Parathyroid adenoma (tissue), 2 donors: ENCODE data around the gene DPYSL5.

ENCODE experiments used
- H2AFZ ChIP-seq: fragments of 300-600 bp; sonication (generic); one replicate; pipeline ENCODE4 v1.7.0; 2017; ENCODE audit warnings: antibody characterized with exemption, mild to moderate bottlenecking
- H3K27ac ChIP-seq: fragments of 300-600 bp; sonication (generic); one replicate; pipeline ENCODE4 v1.7.0; 2017
- H3K27me3 ChIP-seq: fragments of 300-600 bp; sonication (generic); one replicate; pipeline ENCODE4 v1.7.0; 2017; ENCODE audit warnings: low read length; ENCODE audit not compliant: control insufficient read depth, insufficient read depth
- H3K36me3 ChIP-seq: fragments of 300-600 bp; sonication (generic); one replicate; pipeline ENCODE4 v1.7.0; 2017; ENCODE audit warnings: low read length; ENCODE audit not compliant: control insufficient read depth, insufficient read depth
- H3K4me1 ChIP-seq: fragments of 300-600 bp; sonication (generic); one replicate; pipeline ENCODE4 v1.7.0; 2017; ENCODE audit warnings: control low read depth
- H3K4me2 ChIP-seq: fragments of 300-600 bp; sonication (generic); one replicate; pipeline ENCODE4 v1.7.0; 2017; ENCODE audit warnings: low read length
- H3K4me3 ChIP-seq: fragments of 300-600 bp; sonication (generic); one replicate; pipeline ENCODE4 v1.7.0; 2017; ENCODE audit warnings: low read depth, low read length
- H3K79me2 ChIP-seq: fragments of 300-600 bp; sonication (generic); one replicate; pipeline ENCODE4 v1.7.0; 2017; ENCODE audit warnings: control low read depth
- H3K9ac ChIP-seq: fragments of 300-600 bp; sonication (generic); one replicate; pipeline ENCODE4 v1.7.0; 2017; ENCODE audit warnings: mild to moderate bottlenecking
- H3K9me3 ChIP-seq: fragments of 300-600 bp; sonication (generic); one replicate; pipeline ENCODE4 v1.7.0; 2017; ENCODE audit warnings: low read length; ENCODE audit not compliant: control insufficient read depth
- TF ChIP-seq, protein P1 (sequence below): fragments of 300-600 bp; sonication (generic); IDR thresholded peaks from one replicate; pipeline ENCODE4 v1.7.0; 2017; ENCODE audit warnings: antibody characterized with exemption, mild to moderate bottlenecking
- donor health status: primary hyperparathyroidism.

Gene DPYSL5

DNA sequence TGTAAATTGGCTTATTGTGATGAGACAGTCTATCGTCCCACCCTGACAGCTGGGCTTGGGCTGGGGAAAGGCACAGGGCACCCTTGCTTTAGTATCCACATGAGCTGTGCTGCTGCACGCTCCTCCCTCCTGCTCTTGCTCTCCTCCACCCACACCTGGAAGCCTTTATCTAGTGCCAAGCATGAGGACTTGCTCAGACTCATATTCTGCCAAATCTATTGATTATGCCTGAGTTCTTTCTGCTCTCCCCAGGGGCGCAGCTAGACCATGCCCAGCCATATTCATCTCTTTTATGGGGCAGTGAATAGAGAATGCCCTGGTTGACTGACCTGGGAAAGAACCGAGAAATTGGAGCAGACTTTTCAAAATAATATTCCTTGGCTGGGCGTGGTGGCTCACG is 29.0 kb upstream of the DPYSL5 start:
- Histone ChIP-seq H3K79me2 (no peaks in the 10 kb centered on the region), H3K4me1 (no peaks in the 10 kb centered on the region), H3K9ac (no peak overlapping the region), H3K4me3 (no peak overlapping the region), H3K27me3 (no peaks in the 10 kb centered on the region), H3K27ac (no peak overlapping the region), H3K36me3 (no peaks in the 10 kb centered on the region), H2AFZ (no peak overlapping the region), H3K4me2 (no peak overlapping the region), H3K9me3 (no peaks in the 10 kb centered on the region)
- TF ChIP-seq, protein P1, sequence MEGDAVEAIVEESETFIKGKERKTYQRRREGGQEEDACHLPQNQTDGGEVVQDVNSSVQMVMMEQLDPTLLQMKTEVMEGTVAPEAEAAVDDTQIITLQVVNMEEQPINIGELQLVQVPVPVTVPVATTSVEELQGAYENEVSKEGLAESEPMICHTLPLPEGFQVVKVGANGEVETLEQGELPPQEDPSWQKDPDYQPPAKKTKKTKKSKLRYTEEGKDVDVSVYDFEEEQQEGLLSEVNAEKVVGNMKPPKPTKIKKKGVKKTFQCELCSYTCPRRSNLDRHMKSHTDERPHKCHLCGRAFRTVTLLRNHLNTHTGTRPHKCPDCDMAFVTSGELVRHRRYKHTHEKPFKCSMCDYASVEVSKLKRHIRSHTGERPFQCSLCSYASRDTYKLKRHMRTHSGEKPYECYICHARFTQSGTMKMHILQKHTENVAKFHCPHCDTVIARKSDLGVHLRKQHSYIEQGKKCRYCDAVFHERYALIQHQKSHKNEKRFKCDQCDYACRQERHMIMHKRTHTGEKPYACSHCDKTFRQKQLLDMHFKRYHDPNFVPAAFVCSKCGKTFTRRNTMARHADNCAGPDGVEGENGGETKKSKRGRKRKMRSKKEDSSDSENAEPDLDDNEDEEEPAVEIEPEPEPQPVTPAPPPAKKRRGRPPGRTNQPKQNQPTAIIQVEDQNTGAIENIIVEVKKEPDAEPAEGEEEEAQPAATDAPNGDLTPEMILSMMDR, result no peak

DNA sequence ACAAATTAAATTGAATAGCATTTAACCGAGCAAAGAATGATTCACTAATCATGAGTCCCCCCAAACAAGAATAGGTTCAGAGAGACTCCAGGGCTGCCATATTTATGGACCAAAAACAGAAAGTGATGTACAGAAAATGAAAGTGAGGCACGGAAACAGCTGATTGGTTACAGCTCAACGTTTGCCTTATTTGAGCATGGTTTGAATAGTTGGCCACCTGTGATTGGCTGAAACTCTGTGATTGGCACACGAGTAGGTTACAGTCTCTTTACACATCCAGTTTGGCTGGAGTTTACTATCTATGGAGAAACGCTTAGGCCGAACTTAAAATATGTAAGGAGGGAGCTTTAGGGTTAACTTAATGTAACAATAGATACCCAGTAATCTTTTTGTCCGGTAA is 27.0 kb upstream of the DPYSL5 start:
- Histone ChIP-seq H3K4me2 (no peak overlapping the region), H3K9ac (no peak overlapping the region), H3K27me3 (no peaks in the 10 kb centered on the region), H3K4me1 (no peaks in the 10 kb centered on the region), H3K4me3 (no peak overlapping the region), H2AFZ (no peak overlapping the region), H3K36me3 (no peaks in the 10 kb centered on the region), H3K27ac (no peak overlapping the region), H3K79me2 (no peaks in the 10 kb centered on the region), H3K9me3 (no peaks in the 10 kb centered on the region)
- TF ChIP-seq, protein P1, result no peak

DNA sequence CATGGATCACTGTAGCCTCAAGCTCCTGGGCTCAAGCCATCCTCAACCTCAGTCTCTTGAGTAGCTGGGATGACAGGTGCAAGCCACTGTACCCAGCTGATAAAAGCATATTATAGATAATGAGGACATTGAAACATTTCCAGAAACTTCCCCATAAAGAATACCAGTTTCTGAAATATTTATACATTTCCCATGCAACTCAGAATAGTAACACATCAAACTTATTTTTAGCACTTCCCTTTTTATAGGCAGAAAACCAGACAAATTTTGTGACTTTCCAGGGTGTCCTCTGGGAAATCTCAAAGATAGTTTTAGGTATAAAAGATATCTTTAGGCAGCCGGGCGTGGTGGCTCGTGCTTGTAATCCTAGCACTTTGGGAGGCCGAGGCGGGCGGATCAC is 25.1 kb upstream of the DPYSL5 start:
- Histone ChIP-seq H3K27me3 (no peaks in the 10 kb centered on the region), H3K36me3 (no peaks in the 10 kb centered on the region), H3K4me2 (no peak overlapping the region), H3K9me3 (no peaks in the 10 kb centered on the region), H3K9ac (no peak overlapping the region), H3K4me3 (no peak overlapping the region), H3K27ac (no peak overlapping the region), H2AFZ (no peak overlapping the region), H3K79me2 (no peaks in the 10 kb centered on the region), H3K4me1 (no peaks in the 10 kb centered on the region)
- TF ChIP-seq, protein P1, result no peak

DNA sequence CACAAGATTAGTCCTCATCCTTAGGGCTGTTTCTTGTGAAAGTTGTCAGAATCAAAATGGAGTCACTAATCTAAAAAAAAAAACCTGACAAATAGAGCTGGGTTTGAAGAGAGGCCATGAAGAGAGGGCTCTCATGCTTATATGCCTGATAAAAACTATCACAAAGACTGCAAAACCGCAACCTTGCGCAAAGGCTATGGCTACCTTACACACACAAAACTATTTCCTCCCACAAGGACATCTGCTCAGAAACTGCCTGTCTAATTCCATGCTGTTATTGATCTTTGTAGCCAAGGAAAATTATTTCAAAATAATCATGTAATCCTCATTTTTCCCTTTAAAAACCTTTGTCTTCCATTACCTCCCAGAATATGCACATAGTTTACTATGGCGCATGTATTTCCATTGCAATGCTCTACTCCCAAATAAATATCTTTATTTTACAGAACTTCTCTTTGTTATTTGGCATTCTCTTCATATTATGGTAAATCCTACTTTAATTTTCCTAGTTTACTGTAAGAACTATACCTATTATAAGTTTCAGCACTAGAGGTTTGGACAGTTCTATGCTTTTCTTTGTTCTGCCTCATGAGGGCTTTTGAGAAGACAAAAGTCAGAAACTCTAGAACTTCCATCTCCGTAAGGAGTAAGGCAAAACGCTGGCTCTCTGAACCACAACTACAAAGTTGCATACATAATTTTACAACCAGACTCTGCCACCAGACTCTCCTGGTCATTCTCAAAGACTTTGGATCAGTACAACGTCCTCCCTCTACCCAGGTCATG is 9.6 kb upstream of the DPYSL5 start:
- Histone ChIP-seq H3K9me3 (no peaks in the 10 kb centered on the region), H3K4me3 (no peak overlapping the region), H3K27ac (no peak overlapping the region), H2AFZ (no peak overlapping the region), H3K9ac (no peak overlapping the region), H3K79me2 (no peaks in the 10 kb centered on the region), H3K27me3 (no peaks in the 10 kb centered on the region), H3K4me1 (no peaks in the 10 kb centered on the region), H3K4me2 (no peak overlapping the region), H3K36me3 (no peaks in the 10 kb centered on the region)
- TF ChIP-seq, protein P1, result no peak
